HG02759 (cell line): ENCODE results near the gene CACNA1C.
"Not testable (repeated sequence)": the region's sequence is repeated elsewhere in the genome, so short reads cannot be mapped to it uniquely, and the experiment has no call there.

ENCODE experiments used
- ATAC-seq: cut with Tn5 transposase; IDR thresholded peaks from one replicate; pipeline ENCODE4 v1.9.1; 2021; ENCODE audit warnings: mild to moderate bottlenecking, moderate library complexity; ENCODE audit not compliant: unreplicated experiment

The CACNA1C gene

DNA sequence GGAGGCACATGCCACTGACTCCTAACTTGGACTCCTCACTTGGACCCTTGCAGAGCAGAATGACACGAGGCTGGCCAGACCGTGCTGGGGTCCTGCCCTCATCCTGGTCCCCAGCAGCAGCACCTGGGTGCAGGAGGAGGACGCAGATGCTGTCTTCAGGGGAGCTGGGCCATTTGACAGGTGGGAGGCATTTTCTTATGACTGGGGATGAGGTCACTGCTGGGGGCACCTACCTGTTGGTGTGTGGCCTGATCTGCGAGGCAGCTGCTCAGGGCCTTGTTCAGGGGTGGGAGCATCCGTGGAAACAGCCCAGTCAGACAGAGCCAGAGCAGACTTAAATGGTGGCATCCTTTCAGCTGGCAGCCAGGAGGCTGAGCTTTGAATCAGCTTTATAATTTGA, 57.3 kb downstream of the CACNA1C start:
- no peak for ATAC-seq

DNA sequence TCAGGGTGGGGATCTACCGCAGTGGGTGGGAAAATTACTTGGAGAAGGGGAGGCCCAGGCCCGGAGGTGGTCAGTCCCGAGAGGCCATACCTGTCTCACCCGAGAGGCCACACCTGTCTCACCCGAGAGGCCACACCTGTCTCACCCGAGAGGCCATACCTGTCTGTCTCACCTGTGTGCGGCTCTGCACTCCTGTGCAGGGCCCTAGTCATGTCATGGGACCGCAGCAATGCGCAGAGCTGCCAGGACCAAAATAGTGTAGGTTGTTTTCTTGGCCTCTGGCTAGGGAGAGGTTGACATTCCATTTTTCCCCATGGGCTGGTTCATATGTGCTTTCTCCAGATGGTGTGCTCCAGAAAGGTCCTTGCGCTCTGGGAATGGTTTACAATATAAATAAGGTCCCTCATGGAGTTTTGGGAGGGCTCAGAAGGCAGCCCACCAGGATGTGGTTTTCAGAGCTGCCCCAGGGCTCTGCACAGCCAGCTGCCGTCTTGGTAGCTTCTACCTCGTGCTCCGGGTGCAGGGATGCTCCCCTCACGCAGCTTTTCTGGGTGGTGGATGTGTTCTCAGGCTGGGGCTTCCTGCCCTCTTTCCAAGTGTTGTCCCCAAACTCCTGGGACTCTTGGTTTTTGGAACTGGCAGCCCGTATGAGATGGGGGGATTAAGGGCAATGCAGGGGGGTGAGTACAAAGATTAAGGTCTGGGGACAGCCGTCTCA, 58.2 kb downstream of the CACNA1C start:
- ATAC-seq = no peak

DNA sequence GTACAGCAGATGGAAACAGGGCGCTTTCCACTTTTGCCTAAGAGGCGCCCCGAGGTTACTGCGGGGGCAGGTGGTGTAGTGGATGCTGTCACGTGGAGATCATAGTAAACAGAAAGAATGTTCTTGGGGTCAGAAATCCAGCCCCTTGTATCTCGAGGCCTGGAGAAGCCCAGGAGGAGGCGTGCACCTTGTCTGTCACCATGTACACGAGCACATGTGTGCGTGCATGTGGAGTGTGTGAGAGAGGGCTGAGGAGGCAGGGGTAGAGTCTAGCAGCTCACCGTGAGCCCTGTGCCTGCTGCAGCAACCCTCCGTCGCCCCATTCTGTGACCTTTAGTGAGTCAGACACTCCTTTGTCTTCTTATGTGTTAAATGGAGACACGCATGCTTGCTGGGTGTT, 59.0 kb downstream of the CACNA1C start:
- ATAC-seq = no peak

DNA sequence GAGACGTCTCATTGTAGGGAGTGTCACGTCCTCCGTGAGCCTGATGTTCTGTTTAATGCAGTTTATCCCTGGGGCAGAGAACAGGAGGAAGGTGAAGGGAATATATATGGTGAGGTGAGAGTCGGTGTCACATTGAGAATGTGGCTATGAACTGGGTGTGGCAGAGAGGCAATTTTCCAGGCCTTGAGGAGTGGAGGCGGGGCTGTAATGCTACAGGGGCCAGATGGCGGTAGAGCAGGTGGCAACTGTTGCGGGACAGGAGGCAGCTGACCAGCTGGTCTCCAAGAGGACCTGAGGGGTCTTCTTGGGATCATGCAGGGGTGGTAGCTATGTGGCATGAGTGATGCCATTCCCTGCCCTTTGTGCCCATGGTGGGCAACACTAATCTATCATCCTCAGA, 59.6 kb downstream of the CACNA1C start:
- ATAC-seq = no peak

DNA sequence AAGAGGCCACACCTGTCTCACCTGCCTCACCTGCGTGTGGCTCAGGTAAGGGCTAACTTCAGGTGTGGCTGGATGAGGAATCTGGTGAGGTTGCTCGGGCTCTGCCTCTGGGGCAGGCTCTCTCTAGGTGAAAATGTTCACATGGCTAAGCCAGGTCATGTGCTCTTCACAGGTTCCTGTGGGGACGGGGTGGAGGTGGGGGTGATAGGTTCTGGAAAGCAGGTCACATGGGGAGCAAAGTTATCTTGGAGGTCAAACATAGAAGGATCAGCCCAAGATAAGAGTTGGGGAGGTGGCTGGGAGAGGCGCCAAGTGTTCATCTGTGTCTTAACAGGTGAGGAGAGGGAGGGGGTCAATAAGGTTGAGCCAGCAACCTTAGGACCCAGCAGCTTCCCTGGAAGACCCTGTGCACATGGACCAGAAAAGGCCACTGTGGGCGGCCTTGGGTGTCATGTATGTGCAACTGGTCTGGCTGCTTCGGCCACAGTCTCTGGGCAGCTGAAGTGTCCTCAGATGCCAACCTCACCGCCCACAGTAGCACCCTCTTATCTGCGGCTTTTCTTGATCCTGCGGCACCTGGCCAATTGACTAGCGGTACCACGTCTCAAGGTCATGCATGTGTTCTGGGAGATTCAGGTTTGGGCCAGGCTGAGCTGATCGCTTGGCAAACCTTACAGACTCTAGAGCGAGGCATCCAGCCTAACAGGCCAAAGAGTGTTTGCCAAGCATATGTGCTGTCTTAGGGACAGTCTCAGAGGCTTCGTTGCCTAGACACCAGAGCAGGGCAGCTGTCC, 60.5 kb downstream of the CACNA1C start:
- no peak for ATAC-seq

DNA sequence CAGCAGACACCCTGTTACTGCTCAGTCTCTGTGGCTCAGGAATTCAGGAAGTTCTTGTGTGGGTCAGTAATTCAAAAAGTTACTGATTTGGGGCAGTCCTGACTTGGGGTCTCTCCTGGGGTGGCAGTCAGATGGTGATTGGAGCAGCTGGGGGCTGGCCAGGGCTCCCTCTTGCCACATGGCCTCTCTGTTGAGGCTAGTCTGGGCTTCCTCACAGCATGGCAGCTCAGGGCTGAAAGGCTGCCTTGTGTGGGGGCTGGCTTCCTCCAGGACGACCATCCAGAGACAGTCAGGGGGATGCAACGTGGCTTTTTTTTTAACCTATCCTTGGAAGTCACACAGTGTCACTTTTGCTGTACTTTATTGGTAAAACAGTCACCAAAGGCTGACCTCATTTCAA, 61.3 kb downstream of the CACNA1C start:
- no peak for ATAC-seq

DNA sequence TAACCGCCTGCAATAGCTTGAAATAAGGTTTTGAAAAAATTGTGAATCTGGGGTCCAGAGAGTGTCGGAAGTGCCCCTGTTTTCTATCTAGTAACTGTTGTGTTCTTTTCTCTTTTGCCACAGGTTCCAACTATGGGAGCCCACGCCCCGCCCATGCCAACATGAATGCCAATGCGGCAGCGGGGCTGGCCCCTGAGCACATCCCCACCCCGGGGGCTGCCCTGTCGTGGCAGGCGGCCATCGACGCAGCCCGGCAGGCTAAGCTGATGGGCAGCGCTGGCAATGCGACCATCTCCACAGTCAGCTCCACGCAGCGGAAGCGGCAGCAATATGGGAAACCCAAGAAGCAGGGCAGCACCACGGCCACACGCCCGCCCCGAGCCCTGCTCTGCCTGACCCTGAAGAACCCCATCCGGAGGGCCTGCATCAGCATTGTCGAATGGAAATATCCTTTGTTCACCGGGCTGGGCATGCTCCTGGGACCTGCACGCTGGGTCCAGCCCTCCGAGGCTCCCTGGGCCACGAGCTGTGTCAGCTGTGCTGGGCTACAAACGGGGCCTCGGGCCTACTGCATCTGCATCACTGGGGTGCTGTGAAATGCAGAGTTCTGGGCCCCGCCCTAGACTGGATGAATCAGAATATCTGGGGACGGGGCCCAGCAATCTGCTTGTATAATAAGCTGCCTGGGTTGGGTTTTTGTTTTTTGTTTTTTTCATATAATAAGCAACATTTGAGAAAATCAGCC, 62.5 kb downstream of the CACNA1C start:
- ATAC-seq = no peak

DNA sequence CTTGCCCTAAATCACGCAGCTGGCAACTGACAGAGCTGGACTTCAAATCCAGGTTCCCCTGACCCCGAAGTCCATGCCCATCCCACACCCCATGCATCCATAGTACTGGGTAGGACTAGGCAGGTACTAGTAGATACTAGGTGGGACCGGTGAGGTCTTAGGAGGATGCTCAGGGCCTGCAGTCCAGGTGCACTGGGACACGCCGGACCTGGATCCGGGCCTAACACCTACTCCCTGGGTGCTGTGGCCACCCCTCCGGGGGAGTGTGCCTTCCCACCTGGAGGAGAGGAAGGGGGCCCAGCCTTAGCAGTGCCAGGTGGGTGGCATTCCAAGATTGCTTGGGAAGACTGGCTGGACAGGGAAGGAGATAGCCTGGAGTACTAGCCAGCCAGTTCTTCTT, 64.8 kb downstream of the CACNA1C start:
- ATAC-seq = no peak

DNA sequence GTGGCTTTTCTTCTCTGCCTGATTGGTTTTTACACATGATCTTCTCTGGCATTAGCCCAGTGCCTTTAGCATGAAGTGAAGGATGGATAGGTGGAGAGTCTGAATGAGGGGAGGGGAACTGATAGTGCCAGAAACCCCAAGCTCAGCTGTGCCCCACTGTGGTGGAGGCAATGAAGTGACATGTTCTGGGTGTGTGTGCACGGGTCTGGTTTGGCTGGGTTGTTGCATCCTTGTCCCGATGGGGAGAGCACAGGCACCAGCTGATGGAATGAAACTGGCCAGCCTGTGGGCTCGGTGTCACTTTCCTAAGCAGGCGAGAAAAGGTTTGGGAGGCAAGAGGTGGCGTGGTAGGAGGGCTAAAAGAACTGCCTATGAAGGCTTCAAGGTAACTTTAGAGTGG, 65.3 kb downstream of the CACNA1C start:
- ATAC-seq = no peak

DNA sequence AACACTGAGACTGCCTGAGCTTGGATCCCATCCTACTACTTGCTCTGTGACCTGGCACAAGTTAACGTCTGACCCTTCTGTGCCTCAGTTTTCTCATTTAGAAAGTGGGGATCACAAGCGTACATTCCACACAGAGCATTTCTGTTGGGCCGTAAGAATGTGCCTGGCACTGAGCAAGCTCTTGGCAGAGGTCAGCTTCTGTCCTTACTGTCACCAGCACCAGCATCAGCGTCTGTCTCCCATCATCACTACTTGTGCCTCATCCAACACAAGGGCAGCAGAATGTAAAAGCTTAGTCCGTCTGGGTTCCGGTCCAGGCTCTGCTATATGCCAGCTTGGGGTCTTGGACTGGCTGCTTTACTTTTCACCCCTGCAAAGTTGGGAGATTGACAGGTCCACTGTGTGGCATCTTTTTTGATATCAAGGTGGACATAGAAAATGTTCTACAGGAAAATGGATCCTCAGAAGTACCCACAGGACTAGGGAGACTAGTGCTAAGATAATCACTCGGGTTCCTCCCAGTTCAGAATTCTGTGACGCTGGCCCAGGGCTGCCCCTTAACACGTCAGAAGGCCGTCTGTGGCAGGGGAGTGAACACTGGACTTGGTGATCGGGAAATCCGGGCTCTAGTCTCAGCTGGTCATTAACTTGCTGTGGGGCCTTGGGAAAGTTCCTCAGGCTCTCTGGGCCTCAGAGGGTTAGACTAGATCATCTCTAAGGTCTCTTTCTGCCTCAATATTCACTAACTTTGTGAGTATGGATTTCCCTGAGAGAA, 65.9 kb downstream of the CACNA1C start:
- no peak for ATAC-seq

DNA sequence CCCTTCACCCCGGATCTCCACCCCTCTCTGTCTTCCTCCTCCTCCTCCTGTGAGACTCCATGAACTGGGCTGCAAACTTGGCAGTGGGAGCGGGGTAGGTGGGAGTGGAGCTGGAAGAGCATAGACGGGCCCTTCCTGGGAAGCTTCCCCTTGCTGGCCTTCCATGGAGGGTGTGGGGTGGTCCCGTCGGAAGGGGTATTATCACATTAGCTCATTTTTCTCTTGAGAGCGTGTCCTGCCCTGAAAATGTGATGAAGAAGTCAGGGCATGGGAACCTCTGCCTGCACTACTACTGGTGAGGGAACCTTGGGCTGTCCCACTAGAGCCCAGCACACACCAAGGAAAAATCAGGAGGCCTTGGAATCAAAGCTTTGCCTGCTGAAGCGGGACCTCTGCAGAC, 66.5 kb downstream of the CACNA1C start:
- ATAC-seq = no peak

DNA sequence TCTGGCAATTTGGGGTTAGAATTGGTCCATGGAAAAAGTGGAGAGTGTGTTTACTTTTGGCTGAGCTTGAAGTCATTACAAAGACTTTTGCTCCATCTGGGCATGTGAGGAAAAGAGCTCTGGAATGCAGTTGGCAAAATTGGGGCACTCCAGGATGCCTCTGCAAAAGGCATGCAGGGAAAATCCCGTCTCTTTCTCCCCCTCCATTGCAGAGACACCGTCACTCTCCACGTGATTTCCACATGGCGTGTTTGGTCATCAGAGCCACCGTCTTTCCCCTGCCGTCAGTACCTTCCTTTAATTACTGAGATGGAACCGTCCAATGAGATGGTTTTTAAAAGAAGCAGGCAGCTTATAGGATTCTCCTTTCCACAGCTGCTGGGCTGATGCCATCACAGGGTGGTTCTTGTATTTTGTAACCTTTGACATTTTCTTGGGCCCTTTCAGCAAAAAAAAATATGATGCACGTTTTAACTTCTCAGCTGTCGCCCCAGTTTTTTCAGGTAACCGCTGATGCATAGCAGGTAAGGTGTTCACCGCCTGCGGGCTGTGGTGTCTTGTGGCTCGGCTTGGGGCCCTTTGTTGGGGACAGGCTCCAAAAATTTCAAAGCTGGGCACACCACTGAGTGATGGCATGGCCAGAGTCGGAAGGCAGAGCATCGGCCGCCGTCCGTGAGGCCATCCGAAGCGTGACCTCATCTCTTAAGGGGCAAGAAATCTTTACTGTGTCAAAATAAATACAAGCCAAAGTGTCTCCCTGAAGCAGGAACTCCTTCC, 68.4 kb downstream of the CACNA1C start:
- ATAC-seq = no peak

DNA sequence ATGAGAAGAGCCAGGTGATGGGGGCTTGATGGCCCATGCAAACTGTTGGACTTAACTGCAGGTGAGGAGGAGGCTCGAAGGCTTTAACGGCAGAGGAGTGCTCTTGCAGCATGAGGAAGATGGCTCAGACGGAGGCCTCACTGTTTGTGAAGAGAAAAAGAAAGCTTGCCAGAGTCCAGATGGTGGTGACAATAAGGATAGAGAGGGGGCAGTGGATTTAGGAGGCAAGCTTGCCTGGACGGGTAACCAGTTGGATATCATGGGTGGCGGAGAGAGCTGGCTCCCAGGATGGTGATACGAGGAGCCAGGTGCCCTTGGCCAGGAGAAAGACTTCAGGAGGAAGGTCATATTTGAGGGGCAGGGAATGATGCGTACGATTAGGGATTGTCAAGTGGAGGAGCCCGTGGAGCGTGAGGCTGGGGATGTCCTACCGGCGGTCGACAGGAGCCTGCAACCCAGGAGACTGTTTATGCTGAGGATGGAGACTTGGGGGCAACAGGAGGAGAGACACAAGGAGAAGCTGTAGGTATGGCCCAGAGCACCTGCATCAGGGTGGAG, 71.8 kb downstream of the CACNA1C start:
- no peak for ATAC-seq

DNA sequence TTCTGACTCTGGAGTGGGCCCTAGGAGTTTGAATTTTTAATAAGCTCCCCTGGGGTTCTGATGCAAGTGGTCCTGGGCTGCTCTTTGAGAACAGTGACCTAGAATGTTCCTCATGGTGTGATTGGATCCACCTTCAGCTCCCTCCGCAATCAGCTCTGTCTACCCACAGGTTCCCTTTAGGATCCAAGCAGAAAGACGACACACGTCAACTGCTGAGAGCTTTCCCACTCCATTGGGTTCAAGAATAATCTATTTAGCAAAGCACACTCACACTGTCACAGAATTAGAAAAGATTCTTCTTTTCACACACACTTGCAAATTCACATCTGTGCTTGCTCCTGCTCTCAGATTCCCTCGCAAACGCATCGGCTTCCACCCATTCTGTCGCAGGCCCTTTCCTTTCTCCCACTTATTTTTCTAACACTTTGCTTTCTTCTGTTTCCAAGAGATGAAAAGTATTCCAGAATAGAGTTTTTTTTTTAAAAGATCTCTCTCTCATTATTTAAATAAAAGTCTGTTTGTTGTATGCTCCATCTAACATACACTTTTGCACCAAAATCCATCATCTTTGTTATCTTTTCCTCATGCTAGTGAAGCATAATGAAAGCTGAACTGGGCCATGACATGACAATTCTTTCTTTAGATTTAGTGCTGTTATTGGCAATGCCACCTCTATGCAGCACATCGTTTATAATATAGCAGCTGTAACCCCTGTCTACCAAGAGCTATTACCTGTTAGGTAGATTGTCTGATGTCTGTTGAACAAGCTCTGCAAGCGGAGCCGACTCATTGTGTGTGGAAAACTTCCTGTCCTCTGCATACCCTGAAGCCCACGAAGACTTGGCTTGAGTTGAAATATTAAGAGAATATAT, 73.1 kb downstream of the CACNA1C start:
- no peak for ATAC-seq

DNA sequence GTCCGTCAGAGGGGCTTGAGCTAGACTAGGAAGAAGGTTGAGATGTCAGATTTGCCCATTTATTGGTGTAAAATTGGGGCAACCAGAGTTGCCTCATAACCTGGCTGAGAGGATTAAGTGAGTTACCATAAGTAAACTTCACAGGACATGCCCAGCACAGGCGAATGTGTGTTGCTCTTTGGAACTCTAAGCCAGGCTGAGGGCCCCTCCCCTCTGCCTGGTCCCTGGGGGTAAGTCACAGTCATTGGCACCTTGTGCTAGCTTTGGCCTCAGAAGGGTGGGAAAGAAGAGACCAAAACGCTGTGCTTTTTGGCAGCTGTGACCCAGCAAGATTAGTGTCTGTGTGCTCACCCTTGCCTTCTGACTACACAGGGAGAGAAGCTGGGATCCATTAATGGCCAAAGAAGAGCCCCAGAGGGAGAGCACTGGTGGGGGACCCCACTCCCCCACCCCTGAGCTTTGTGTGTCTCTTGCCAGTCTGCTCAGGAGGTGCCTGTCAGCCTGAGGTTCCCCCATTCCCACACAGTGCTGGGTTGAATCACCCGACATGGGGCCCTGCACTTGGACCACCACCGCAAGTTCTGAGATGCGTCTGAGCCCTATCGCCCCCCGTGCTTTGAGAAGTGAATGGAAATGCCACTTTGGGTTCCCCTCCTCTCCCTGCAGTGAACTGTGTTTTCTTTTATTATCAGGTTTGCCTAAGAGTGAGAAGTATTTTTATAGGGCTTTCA, 74.1 kb downstream of the CACNA1C start:
- ATAC-seq = no peak

DNA sequence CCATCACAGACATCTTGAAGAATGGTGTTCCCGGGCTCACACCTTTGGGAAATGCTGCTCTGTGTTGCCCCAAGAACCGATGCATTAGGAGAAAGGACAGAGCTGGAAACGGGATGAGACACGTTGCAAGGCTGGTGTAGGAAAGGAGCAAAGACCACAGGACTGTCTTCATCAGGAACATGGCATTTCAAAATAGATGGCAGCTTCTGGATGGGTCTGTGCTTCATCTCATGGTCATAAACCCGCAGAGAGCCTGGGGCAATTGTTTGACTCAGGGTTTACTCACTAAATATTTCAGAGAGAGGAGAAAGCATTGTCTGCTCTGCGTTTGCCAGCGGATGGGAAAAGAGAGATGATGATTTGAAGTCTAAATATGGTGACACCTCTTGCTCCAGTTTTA, 76.3 kb downstream of the CACNA1C start:
- ATAC-seq = no peak

DNA sequence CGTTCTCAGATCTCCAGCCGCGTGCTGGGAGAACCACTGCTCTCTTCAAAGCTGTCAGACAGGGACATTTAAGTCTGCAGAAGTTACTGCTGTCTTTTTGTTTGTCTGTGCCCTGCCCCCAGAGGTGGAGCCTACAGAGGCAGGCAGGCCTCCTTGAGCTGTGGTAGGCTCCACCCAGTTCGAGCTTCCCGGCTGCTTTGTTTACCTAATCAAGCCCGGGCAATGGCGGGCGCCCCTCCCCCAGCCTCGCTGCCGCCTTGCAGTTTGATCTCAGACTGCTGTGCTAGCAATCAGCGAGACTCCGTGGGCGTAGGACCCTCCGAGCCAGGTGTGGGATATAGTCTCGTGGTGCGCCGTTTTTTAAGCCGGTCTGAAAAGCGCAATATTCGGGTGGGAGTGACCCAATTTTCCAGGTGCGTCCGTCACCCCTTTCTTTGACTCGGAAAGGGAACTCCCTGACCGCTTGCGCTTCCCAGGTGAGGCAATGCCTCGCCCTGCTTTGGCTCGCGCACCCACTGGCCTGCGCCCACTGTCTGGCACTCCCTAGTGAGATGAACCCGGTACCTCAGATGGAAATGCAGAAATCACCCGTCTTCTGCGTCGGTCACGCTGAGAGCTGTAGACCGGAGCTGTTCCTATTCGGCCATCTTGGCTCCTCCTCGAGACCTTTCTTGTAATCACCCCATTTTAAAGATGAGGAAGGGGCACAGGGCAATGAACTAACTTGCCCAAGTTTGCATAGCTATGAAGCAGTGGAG, 83.1 kb downstream of the CACNA1C start:
- ATAC-seq = not testable (repeated sequence)

DNA sequence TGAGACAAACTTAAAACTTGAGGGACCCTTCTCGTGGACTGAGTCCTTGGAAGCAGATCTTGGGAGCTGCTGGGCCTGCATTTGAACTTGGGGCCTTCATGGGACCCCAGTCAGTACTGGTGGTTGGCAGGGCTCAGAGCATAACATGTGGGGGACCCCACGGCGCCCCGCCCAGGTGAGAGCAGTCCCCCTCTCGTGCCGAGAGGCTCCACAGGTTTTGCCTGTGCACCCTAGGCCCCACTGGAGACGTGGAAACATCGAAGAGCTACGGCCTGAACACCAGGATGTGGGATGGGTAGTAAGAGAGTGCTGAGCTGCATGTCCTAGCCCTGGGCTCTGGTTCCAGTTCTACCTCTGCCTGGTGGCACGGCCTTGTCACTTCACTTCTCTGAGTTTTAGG, 84.1 kb downstream of the CACNA1C start:
- no peak for ATAC-seq
